SK-N-SH treated with all-trans-retinoic acid at 6 μM for 48 hours (cell line): ENCODE data around the gene CDYL.

Experiments used
- ATAC-seq: fragments of 200-7000 bp; cut with Tn5 transposase; 3 replicates; pipeline ENCODE4 v1.9.1; 2020; ENCODE audit warnings: mild to moderate bottlenecking, moderate library complexity
- ARNTL ChIP-seq: fragments of 450-650 bp; formaldehyde crosslinking; IDR thresholded peaks from 2 replicates; pipeline ENCODE4 v1.5.0; 2020; ENCODE audit warnings: low read depth, mild to moderate bottlenecking, moderate library complexity, borderline replicate concordance
- BACH2 ChIP-seq: fragments of 250-450 bp; sonication (Bioruptor Pico); IDR thresholded peaks from 2 replicates; pipeline ENCODE4 v1.9.0; 2021; ENCODE audit warnings: mild to moderate bottlenecking, borderline replicate concordance
- CREB5 ChIP-seq: fragments of 250-450 bp; sonication (Bioruptor Pico); IDR thresholded peaks from 2 replicates; pipeline ENCODE4 v1.5.1; 2020; ENCODE audit warnings: low read depth, mild to moderate bottlenecking, moderate library complexity
- CSDC2 ChIP-seq: fragments of 250-450 bp; sonication (Bioruptor Pico); IDR thresholded peaks from 2 replicates; pipeline ENCODE4 v1.5.0; 2020; ENCODE audit warnings: mild to moderate bottlenecking, moderate library complexity
- CSRNP3 ChIP-seq: fragments of 250-450 bp; sonication (Bioruptor Pico); IDR thresholded peaks from 2 replicates; pipeline ENCODE4 v1.5.1; 2021; ENCODE audit warnings: mild to moderate bottlenecking, moderate library complexity
- ESRRG ChIP-seq: fragments of 250-450 bp; sonication (Bioruptor Pico); IDR thresholded peaks from 2 replicates; pipeline ENCODE4 v1.6.1; 2021; ENCODE audit warnings: mild to moderate bottlenecking
- GLIS3 ChIP-seq: fragments of 250-450 bp; sonication (Bioruptor Pico); IDR thresholded peaks from 2 replicates; pipeline ENCODE4 v1.5.0; 2020; ENCODE audit warnings: mild to moderate bottlenecking, moderate library complexity
- ISL1 ChIP-seq: fragments of 250-450 bp; sonication (Bioruptor Pico); IDR thresholded peaks from 2 replicates; pipeline ENCODE4 v2.1.2; 2022; ENCODE audit warnings: mild to moderate bottlenecking, moderate library complexity
- OSR1 ChIP-seq: fragments of 250-450 bp; sonication (Bioruptor Pico); IDR thresholded peaks from 2 replicates; pipeline ENCODE4 v1.8.0; 2022; ENCODE audit warnings: moderate library complexity, mild to moderate bottlenecking, inconsistent platforms
- PATZ1 ChIP-seq: fragments of 250-450 bp; sonication (Bioruptor Pico); IDR thresholded peaks from 2 replicates; pipeline ENCODE4 v1.8.0; 2020; ENCODE audit warnings: mild to moderate bottlenecking, moderate library complexity, borderline replicate concordance
- POU6F1 ChIP-seq: fragments of 250-450 bp; sonication (Bioruptor Pico); IDR thresholded peaks from 2 replicates; pipeline ENCODE4 v1.8.0; 2021; ENCODE audit warnings: low read depth, mild to moderate bottlenecking, moderate library complexity, borderline replicate concordance
- PPARA ChIP-seq: fragments of 250-450 bp; sonication (Bioruptor Pico); IDR thresholded peaks from 2 replicates; pipeline ENCODE4 v1.5.0; 2020; ENCODE audit warnings: mild to moderate bottlenecking, borderline replicate concordance
- RARB ChIP-seq: fragments of 250-450 bp; sonication (Bioruptor Pico); IDR thresholded peaks from 2 replicates; pipeline ENCODE4 v1.8.0; 2021; ENCODE audit warnings: mild to moderate bottlenecking, moderate library complexity
- SNAI2 ChIP-seq: fragments of 250-450 bp; sonication (Bioruptor Pico); IDR thresholded peaks from 2 replicates; pipeline ENCODE4 v1.5.0; 2020; ENCODE audit warnings: mild to moderate bottlenecking, moderate library complexity
- TCF4 ChIP-seq: fragments of 250-450 bp; sonication (Bioruptor Pico); IDR thresholded peaks from 2 replicates; pipeline ENCODE4 v1.8.0; 2021; ENCODE audit warnings: mild to moderate bottlenecking, moderate library complexity, borderline replicate concordance
- TSHZ2 ChIP-seq: fragments of 250-450 bp; sonication (Bioruptor Pico); IDR thresholded peaks from 2 replicates; pipeline ENCODE4 v1.5.0; 2020; ENCODE audit warnings: mild to moderate bottlenecking, moderate library complexity
- ZC3H10 ChIP-seq: fragments of 250-450 bp; sonication (Bioruptor Pico); IDR thresholded peaks from 2 replicates; pipeline ENCODE4 v1.5.1; 2021; ENCODE audit warnings: mild to moderate bottlenecking, moderate library complexity
- ZFP3 ChIP-seq: fragments of 250-450 bp; sonication (Bioruptor Pico); IDR thresholded peaks from 2 replicates; pipeline ENCODE4 v1.5.0; 2020; ENCODE audit warnings: mild to moderate bottlenecking, moderate library complexity
- ZFP30 ChIP-seq: fragments of 450-650 bp; formaldehyde crosslinking; IDR thresholded peaks from 2 replicates; pipeline ENCODE4 v1.5.0; 2022; ENCODE audit warnings: mild to moderate bottlenecking, moderate library complexity
- ZNF565 ChIP-seq: fragments of 450-650 bp; formaldehyde crosslinking; conservative IDR thresholded peaks from 2 replicates; pipeline ENCODE4 v1.5.0; 2020; ENCODE audit warnings: low read depth, mild to moderate bottlenecking, moderate library complexity
- ZNF70 ChIP-seq: fragments of 450-650 bp; formaldehyde crosslinking; IDR thresholded peaks from 2 replicates; pipeline ENCODE4 v1.5.0; 2020; ENCODE audit warnings: mild to moderate bottlenecking, moderate library complexity

Gene CDYL

GRCh38 chr6:4781967-4782575, 5.9 kb downstream of the CDYL start:
- TF ChIP-seq ARNTL (CRISPR knock-in tag) (no peak), ESRRG (CRISPR knock-in tag) (no peak), OSR1 (no peak), BACH2 (CRISPR knock-in tag) (no peak), RARB (no peak), ZFP3 (CRISPR knock-in tag) (no peak), POU6F1 (no peak)
- TF ChIP-seq, all 23 proteins: peak for 0
- ATAC-seq: no peak

- TF ChIP-seq ZNF565 (CRISPR knock-in tag): no peak
- TF ChIP-seq CREB5 (CRISPR knock-in tag): no peak
- TF ChIP-seq TSHZ2 (CRISPR knock-in tag): no peak
- TF ChIP-seq RARB: no peak
- no peak for TF ChIP-seq ARNTL (CRISPR knock-in tag)
- TF ChIP-seq ISL1 (CRISPR knock-in tag): no peak
- no peak for ATAC-seq
Measured at GRCh38 chr6:4786996-4787395, 10.8 kb downstream of the CDYL start.

GRCh38 chr6:4788482-4788881, 12.3 kb downstream of the CDYL start:
- no peak for ATAC-seq
- TF ChIP-seq OSR1 (no peak), PATZ1 (CRISPR knock-in tag) (no peak), PPARA (CRISPR knock-in tag) (no peak), TCF4 (no peak), ZFP30 (CRISPR knock-in tag) (no peak), ARNTL (CRISPR knock-in tag) (no peak), CSRNP3 (CRISPR knock-in tag) (no peak), SNAI2 (no peak), ISL1 (CRISPR knock-in tag) (no peak), BACH2 (CRISPR knock-in tag) (no peak), POU6F1 (no peak), TSHZ2 (CRISPR knock-in tag) (no peak), GLIS3 (CRISPR knock-in tag) (no peak), ESRRG (CRISPR knock-in tag) (no peak), CSDC2 (CRISPR knock-in tag) (no peak), ZFP3 (CRISPR knock-in tag) (no peak), ZNF70 (CRISPR knock-in tag) (no peak), RARB (no peak), ZC3H10 (CRISPR knock-in tag) (no peak)
